Mammary epithelial cell (primary cell): Measurements from ENCODE around the gene HRC.

ENCODE experiments used
- CTCF ChIP-seq, 2 donors: IDR thresholded peaks in 1 of 2; conservative IDR thresholded peaks in 1 of 2; 2 replicates each; pipeline ENCODE4 v1.5.1; 2011 to 2012; ENCODE audit warnings: inconsistent platforms in 2 of 2, low read length in 2 of 2, mild to moderate bottlenecking in 2 of 2, control low read depth in 1 of 2, low read depth in 1 of 2; ENCODE audit not compliant: insufficient read depth in 1 of 2; ENCODE audit errors: extremely low read depth in 1 of 2
- EZH2 ChIP-seq: IDR thresholded peaks from 2 replicates; pipeline ENCODE4 v1.6.1; 2012; ENCODE audit warnings: low read length, inconsistent platforms, borderline replicate concordance

GRCh38 chr19:49140951-49141350 is 14.2 kb downstream of the HRC start:
- no peak for TF ChIP-seq CTCF (conservative IDR thresholded peaks at IDR 0.05 in 1 of 2, IDR thresholded peaks at IDR 0.05 in 1 of 2; ENCODE audit: extremely low read depth in 1 of 2, insufficient read depth in 1 of 2, low read depth in 1 of 2, low read length in 2 of 2)
- no peak for TF ChIP-seq EZH2
